ENCODE data around the gene WDR62.
A peak's percentile ranks its signal among the peaks of the same experiment; 100 is the strongest.

WDR62 gene

GRCh38 chr19:36141039-36141927 is 86.6 kb downstream of the WDR62 start:
- DNase-seq (ENCODE audit: low spot score), result peak; percentile 69

- DNase-seq (ENCODE audit: low spot score), result no peak
These were observed 87.3 kb downstream of the WDR62 start for GRCh38 chr19:36142046-36142445.

- no peak for DNase-seq (ENCODE audit: low spot score)
These were observed 87.8 kb downstream of the WDR62 start for GRCh38 chr19:36142496-36142895.

GRCh38 chr19:36144624-36145023 is 89.9 kb downstream of the WDR62 start:
- no peak for DNase-seq (ENCODE audit: low spot score)

GRCh38 chr19:36149673-36150406 is 95.1 kb downstream of the WDR62 start:
- DNase-seq (ENCODE audit: low spot score), result no peak

- no peak for DNase-seq (ENCODE audit: low spot score)
These were observed 95.9 kb downstream of the WDR62 start for GRCh38 chr19:36150586-36150985.

- DNase-seq (ENCODE audit: low spot score), result no peak
These were observed 96.7 kb downstream of the WDR62 start for GRCh38 chr19:36151144-36152018.

GRCh38 chr19:36152019-36152351 is 97.3 kb downstream of the WDR62 start:
- DNase-seq (ENCODE audit: low spot score), result no peak

GRCh38 chr19:36152352-36153091 is 97.8 kb downstream of the WDR62 start, which contains the start of gene COX7A1:
Gene COX7A1 (minus strand): TSS chr19:36152447. CDS start chr19:36152407, 40 bp downstream.
- DNase-seq (ENCODE audit: low spot score), result no peak

GRCh38 chr19:36153126-36153525 is 98.4 kb downstream of the WDR62 start:
- DNase-seq (ENCODE audit: low spot score), result no peak

Data from pons (tissue), 1 donor.